NCI-H146 treated with DMSO at 0.1 percent for 48 hours (cell line): Measurements from ENCODE around the gene ZNF107.

ENCODE experiments used
- DNase-seq: peaks from one replicate; lab custom pipeline; 2025; ENCODE audit not compliant: unreplicated experiment; lab: John Stamatoyannopoulos, UW

ZNF107 gene

DNA sequence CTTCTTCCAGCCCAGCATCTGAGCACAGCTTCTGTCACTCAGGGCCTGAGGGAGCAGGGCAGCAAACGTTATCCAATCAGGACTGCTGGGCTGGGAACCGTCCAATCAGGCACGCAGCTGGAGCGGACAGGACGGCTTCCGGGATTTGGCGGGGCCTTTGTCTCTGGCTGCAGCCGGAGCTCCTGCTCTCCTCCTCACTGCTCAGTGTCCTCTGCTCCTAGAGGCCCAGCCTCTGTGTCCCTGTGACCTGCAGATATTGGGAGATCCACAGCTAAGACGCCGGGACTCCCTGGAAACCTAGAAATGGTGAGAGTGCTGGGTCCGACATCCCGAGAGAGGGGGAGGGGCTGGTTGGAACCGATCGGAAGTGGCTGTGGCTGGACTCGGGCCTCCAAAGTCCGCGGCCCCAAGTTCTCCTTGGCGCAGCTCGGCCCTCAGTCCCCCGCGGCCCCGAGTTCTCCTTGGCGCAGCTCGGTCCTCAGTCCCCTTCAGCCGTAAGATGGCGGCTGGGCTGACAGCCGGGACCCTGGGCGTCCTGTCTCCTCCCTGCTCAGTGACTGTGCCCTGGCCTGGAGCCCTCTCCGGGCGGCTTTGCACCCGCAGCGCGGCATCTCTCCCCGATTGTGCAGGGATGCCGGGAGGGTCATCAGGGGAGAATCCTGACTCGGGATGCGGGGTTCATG, at the start of gene ZNF107:
TSS of gene ZNF107 (plus strand) at position 154 of the 683 bp plus-strand sequence. CDS start at position 304, 150 bp downstream.
- DNase-seq, result peak; percentile 92

GRCh38 chr7:64618785-64619456, 47.0 kb upstream of the ZNF107 start:
- DNase-seq, result no peak

DNA sequence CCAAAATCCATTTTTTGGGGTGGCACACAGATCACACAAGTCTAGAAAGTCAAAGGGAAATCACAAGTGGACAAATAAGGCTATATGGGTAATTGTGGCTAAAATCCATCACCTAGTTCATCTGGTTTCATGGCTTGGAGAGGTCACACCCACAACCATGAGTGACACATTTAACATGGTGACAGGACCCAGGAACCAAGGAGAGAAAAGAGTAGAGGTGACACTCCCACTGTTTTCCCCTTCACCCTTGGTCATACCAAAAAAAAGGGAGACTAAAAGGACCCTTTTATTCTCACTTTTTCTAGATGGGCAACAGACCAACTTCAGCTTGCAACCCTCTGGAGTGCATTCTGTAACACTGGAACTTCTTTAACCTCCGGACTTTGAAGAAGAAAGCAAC, 46.2 kb upstream of the ZNF107 start:
- no peak for DNase-seq

- no peak for DNase-seq
Measured at GRCh38 chr7:64621656-64622055, 44.3 kb upstream of the ZNF107 start.

GRCh38 chr7:64625114-64626082, 40.5 kb upstream of the ZNF107 start:
- no peak for DNase-seq

DNA sequence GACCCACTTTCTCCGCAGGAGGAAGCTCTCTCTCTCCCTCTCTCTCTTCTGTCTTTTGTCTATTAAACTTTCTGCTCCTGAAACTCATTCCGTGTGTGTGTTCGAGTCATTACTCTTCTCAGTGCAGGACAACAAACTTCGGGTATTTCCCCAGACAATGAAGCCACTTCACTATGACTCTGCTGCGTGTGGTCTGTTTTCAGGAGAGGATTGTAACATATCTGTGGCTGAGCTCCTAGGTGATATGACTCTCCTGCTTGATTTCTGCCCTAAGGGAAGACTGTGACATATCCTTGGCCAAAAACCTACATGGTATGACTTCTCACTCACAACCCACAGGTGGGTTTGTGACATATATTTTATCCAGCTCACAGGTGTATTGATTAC, 39.9 kb upstream of the ZNF107 start:
- no peak for DNase-seq

- no peak for DNase-seq
Measured at GRCh38 chr7:64626557-64626956, 39.4 kb upstream of the ZNF107 start.

DNA sequence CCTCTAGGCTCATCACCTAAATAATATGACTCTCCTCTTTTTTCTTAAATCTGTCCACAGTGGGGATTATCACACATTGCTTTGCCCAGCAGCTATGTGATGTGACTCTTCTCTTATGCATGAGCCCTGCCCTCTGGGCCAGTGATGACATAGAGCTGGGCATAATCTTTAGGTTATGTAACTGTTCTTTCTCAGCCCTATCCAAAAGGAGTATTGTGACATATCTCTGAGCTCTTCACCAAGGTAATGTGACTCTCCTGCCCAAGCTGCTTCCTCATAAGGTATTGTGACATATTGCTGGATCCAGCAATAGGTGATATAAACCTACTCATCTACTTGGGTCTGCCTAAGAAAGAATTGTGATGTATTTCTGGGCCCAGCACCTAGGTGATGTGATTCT, 37.7 kb upstream of the ZNF107 start:
- DNase-seq, result no peak

DNA sequence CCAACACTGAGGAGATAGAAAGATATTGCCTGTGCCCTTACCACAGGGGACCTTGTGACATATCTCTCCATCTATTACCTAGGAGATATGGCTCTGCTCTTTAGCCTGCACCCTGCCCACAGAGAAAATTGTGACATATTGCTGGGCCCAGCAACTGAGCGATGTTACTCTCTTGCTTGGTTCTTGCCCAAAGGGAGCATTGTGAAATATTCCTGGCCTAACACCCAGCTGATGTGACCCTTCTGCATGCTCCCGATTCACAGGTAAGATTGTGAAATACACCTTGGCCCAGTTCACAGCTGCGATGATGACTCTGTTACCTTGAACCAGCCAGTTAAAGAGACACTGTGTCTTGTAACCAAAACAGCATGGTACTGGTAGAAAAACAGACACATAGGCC, 37.2 kb upstream of the ZNF107 start:
- no peak for DNase-seq

- no peak for DNase-seq
Measured at GRCh38 chr7:64630496-64630895, 35.4 kb upstream of the ZNF107 start.

DNA sequence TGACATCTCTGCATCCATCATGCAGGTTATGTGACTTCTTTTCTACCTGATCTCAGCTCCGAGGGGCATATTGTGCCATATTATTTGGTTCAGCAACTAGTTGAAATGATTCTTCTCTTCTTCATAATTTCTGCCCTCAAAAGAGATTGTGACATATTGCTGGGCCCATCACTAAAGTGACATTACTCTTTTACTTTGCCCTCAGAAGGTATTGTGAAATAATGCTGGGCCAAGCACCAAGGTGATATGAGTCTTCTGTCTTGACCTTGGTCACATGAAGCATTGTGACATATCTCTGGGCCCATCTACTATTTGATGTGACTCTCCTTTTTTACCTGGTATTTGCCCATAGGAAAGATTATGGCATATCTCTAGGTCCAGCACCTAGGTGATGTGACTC, 33.9 kb upstream of the ZNF107 start:
- no peak for DNase-seq

DNA sequence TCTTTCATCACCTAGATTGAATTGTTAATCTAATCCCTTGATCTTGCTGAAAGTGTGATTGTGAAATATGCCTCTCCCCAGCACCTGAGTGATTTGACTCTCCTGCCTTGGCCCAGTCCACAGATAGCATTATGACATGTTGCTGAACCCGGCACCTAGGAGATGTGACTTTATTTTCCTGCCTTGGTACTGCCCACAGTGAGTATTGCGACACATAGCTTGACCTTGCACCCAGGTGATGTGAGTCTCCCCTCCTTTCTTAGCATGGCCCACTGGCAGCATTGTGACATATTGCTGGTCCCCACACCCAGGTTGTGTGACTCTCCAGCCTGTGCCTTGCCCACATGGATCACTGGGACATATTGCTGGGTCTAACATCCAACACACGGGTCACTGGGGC, 32.5 kb upstream of the ZNF107 start:
- no peak for DNase-seq

DNA sequence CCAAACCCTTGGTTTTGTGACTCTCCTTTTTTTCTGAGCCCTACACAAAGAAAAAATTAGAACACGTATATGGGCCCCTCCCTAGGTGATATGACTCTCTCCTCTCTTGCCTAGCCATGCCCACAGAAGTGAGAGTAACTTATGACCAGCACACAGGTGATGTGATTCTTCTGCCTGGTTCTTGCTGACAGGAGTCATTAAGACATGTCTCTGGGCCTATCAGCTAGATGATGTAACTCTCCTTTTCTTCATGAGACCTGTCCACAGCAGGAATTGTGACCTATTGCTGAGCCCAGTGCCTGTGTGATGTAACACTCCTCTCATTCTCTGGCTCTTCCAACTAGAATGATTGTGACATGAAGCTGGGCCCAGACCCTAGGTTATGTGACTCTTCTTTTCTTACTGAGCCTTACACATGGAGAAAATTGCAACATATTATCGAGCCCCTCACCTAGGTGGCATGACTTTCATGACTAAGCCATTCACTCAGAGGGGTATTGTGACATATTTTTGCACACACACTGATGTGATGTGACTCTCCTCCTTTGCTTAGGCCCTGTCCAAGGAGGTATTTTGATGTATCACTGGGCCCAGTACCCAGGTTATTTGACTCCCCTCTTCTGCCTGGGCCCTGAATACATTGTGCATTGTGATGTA, 31.4 kb upstream of the ZNF107 start:
- DNase-seq, result no peak

GRCh38 chr7:64636386-64636785, 29.5 kb upstream of the ZNF107 start:
- no peak for DNase-seq

DNA sequence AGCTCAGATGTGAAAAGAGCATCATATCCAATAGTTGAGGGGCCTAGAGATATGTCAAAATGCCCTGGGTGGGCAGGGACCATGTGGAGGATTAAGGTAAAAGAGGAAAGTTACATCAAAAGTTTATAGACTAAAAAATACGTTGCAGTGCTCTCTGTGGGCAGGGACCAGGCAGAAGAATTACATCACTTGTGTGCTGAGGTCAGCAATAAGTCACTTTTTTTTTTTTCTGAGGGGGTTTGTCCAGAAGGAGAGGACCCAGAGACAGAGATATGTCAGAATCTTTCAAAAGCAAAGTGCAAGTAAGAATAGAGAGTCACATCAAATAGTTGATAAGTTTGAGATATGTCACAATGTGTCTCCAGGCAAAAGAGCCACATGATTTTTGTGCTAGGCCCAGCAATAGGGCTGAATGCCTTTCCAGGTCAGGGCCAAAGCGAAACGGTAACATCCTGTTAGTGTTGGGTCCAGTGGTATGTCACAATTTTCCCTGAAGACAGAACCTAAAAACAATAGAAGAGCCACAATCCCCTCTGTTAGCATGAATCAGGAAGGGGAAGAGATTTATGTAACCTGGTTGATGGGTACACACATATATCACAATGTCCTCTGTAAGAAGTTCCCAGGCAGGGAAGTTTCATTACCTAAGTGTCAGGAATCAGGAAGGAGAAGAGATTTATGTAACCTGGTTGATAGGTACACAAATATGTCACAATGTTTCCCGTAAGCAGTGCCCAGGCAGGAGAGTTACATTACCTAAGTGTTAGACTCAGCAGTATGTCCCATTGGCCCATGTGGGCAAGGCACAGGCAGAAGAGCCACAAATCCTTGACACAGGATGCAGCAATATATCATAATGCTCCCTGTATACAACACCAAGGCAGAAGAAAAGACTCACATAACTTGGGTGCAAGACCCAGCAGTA, 28.1 kb upstream of the ZNF107 start:
- DNase-seq, result no peak

DNA sequence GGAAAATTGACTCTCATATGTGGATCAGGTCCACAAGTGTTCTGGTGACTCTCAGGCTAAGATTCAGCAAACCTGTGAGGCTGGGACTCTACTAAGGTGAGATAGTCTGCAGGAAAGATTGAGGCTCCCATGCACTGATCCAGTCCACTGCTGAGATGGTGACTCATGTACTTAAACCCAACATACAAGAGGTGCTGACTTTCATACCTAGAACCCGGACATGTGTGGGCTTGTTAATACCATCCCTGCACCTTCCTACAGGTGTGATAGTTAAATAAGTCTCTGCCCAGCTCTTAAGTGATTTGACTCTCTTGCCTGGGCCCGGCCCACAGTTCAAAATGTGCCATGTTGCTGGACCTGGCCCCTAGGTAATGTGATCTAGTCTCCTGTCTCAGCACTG, 27.1 kb upstream of the ZNF107 start:
- DNase-seq, result no peak

DNA sequence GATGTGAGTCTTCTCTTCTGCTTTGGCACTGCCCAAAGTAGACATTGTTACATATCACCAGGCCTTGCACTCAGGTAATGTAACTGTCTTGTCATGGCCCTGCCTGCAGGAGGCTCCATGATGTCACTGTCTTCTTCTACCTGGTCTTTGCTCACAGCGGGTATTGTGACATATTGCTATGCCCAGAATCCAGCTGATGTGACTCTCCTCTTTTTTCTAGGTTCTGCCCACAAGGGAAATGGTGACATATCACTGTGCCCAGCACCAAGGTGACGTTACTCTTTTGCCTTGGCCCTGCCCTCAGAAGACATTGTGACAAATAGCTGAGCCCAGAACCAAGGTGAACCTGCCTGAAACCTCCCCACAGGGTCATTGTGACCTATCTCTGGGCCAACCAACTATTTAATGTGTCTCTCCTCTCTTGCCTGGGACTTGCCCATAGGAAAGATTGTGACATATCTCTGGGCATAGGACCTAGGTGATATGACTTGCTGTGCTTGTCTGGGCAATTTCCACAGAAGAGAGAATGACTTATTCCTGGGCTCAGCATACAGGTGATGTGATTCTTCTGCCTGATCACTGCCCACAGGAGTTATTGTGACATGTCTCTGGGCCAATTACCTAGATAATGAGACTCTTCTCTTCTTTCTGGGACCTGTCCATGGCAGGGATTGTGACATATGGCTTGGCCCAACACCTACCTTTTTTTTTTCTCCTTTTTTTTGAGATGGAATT, 26.5 kb upstream of the ZNF107 start:
- DNase-seq, result no peak

DNA sequence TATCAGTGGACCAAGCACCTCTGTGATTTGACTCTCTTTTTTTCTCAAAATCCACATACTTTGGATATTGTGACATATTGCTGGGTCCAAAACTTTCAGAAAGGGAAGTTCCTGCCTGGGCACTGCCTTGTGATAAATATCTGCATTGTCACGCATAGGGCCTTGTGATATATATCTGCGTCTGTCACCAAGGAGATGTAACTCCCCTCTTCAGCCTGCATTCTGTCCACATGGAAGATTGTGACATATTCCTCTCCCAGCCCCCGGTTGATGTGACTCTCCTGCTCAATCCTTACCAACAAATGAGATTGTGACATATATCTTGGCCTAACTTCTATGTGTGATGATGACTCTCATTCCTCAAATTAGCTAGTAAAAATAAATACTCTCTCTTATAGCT, 25.4 kb upstream of the ZNF107 start:
- DNase-seq, result no peak

DNA sequence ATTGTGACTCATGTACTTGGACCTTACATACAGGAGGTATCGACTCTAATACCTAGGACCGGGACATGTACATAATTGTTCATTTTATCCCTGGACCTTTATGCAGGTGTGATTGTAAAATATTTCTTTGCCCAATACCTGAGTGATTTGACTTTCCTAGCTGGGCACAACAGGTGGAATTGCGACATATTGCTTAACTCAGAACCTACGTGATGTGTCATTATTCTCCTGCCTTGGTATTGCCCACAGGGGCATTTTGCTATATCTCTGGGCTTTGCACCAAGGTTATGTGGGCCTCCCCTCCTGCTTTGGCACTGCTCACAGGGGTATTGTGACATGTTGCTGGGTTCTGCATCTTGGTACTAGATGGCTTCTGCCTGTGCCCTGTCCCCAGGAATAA, 23.9 kb upstream of the ZNF107 start:
- no peak for DNase-seq
